Astrocyte of the cerebellum (primary cell): ENCODE results near the gene POC1A.

Experiments
- DNase-seq: peaks from one replicate; pipeline ENCODE4 v3.0.0-alpha.2; 2011; ENCODE audit warnings: low read depth
- H3K4me3 ChIP-seq: 2 replicates; pipeline ENCODE4 v1.5.1; 2011; ENCODE audit warnings: mild to moderate bottlenecking, low read depth, low read length, moderate library complexity
- CTCF ChIP-seq: IDR thresholded peaks from 2 replicates; pipeline ENCODE4 v1.5.1; 2012; ENCODE audit warnings: low read length, low read depth, moderate library complexity, mild to moderate bottlenecking; ENCODE audit errors: missing control alignments
- in situ Hi-C: cut with HindIII; loops from 2 replicates; pipeline ENCODE4 v1.10.0; 2017; ENCODE audit warnings: low sequenced_read_pairs

Gene POC1A

GRCh38 chr3:52119099-52119498, 35.1 kb downstream of the POC1A start:
- TF ChIP-seq CTCF, result no peak
- DNase-seq, result no peak
- no peak overlapping the region for H3K4me3 ChIP-seq
- in situ Hi-C loops, result no loop called here

GRCh38 chr3:52118156-52118875, 35.9 kb downstream of the POC1A start:
- no peak overlapping the region for H3K4me3 ChIP-seq
- no peak for TF ChIP-seq CTCF
- in situ Hi-C loops, result no loop called here
- DNase-seq, result no peak

- in situ Hi-C loops, result no loop called here
These were observed 36.7 kb downstream of the POC1A start for GRCh38 chr3:52117537-52117936.

GRCh38 chr3:52112056-52112455, 42.2 kb downstream of the POC1A start:
- DNase-seq, result no peak
- no peak for TF ChIP-seq CTCF
- in situ Hi-C loops, result no loop called here
- no peak overlapping the region for H3K4me3 ChIP-seq

More at GRCh38 chr3:52117537-52117936, 36.7 kb downstream of the POC1A start:
- TF ChIP-seq CTCF, result no peak
- H3K4me3 ChIP-seq, result no peak overlapping the region
- no peak for DNase-seq

GRCh38 chr3:52110502-52110901, 43.7 kb downstream of the POC1A start:
- TF ChIP-seq CTCF, result no peak
- DNase-seq, result no peak
- in situ Hi-C loops, result no loop called here
- no peak overlapping the region for H3K4me3 ChIP-seq

GRCh38 chr3:52109611-52110301, 44.5 kb downstream of the POC1A start:
- no peak overlapping the region for H3K4me3 ChIP-seq
- TF ChIP-seq CTCF, result no peak
- DNase-seq, result no peak
- in situ Hi-C loops, result no loop called here
